ENCODE data around the gene UBAC2.

- TF ChIP-seq POLR2A (IDR thresholded peaks at IDR 0.05) (no peak), CTCF (IDR thresholded peaks at IDR 0.05 in 4 of 5, conservative IDR thresholded peaks at IDR 0.05 in 1 of 5) (no peak)
Measured at GRCh38 chr13:99435116-99435515, 234.5 kb downstream of the UBAC2 start.
